Endothelial cell (in vitro differentiated cells): Measurements from ENCODE around the gene FGFBP1. TPM values are rescaled to one million over a fixed set of nuclear protein-coding genes. Genes with fewer than 3 reads are reported as not detected.

ENCODE experiments used
- DNase-seq: peaks from one replicate; pipeline ENCODE4 v3.0.0; 2021; ENCODE audit warnings: low spot score
- H3K27ac Mint-ChIP-seq: one replicate; pipeline ENCODE4 v1.8.0; 2021; ENCODE audit warnings: mixed read lengths, inconsistent platforms; ENCODE audit not compliant: unreplicated experiment
- H3K27me3 Mint-ChIP-seq: one replicate; pipeline ENCODE4 v1.8.0; 2021; ENCODE audit warnings: mild to moderate bottlenecking, moderate library complexity, mixed read lengths, inconsistent platforms; ENCODE audit not compliant: unreplicated experiment
- H3K36me3 Mint-ChIP-seq: one replicate; pipeline ENCODE4 v1.8.0; 2021; ENCODE audit warnings: mild to moderate bottlenecking, low read depth, mixed read lengths, inconsistent platforms; ENCODE audit not compliant: unreplicated experiment
- H3K4me1 Mint-ChIP-seq: one replicate; pipeline ENCODE4 v1.8.0; 2021; ENCODE audit warnings: mild to moderate bottlenecking, mixed read lengths, inconsistent platforms; ENCODE audit not compliant: unreplicated experiment
- H3K4me3 Mint-ChIP-seq: one replicate; pipeline ENCODE4 v1.8.0; 2021; ENCODE audit warnings: mild to moderate bottlenecking, mixed read lengths, inconsistent platforms; ENCODE audit not compliant: unreplicated experiment
- H3K9me3 Mint-ChIP-seq: one replicate; pipeline ENCODE4 v1.8.0; 2021; ENCODE audit warnings: mixed read lengths, inconsistent platforms; ENCODE audit not compliant: unreplicated experiment
- CTCF ChIP-seq: fragments of 200-600 bp; sonication (generic); IDR thresholded peaks from one replicate; pipeline ENCODE4 v1.5.0; 2021; ENCODE audit warnings: antibody characterized with exemption; ENCODE audit not compliant: unreplicated experiment
- total RNA-seq: library from RNA; stranded (reverse); fragmentation: NEBNext Ultra II Directional; extraction: Animal tissue kit (Norgen Biotek cat#: 25700); gene quantifications from one replicate; pipeline ENCODE4 v1.2.1, GENCODE V29; 2021; ENCODE audit not compliant: unreplicated experiment

FGFBP1 gene
- total RNA-seq, 1 donor from 2014 or later = not detected

GRCh38 chr4:15964159-15964558 is 25.6 kb upstream of the FGFBP1 start:
- Mint-ChIP-seq H3K4me1 (no peaks in the 10 kb centered on the region), H3K4me3 (no peak overlapping the region), H3K36me3 (peaks cover 5% of the 10 kb centered on the region), H3K9me3 (no peaks in the 10 kb centered on the region), H3K27me3 (peaks cover 2% of the 10 kb centered on the region), H3K27ac (no peak overlapping the region)
- peak; percentile 17 for DNase-seq
- TF ChIP-seq CTCF = no peak

DNA sequence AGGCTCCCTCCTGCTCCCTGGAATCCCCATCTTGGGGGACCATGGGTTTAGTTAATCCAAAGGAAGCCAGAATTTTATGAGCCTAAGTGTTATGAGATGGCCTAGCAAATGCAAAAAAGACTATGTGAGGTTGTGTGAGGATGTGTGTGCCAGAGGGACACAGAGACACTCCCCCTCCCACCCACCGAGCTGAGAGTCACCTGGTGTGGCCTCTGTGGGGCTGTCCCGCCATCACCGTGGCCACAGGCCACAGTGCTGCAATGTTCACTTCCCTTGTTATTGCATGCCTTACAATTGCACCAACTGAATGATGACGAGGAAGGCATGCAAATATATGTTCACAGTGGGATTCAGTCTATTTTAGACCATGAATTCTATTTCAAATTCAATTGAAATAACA is 25.0 kb upstream of the FGFBP1 start:
- Mint-ChIP-seq H3K4me3 (no peak overlapping the region), H3K9me3 (no peaks in the 10 kb centered on the region), H3K36me3 (peaks cover 5% of the 10 kb centered on the region), H3K27ac (no peak overlapping the region), H3K4me1 (no peaks in the 10 kb centered on the region), H3K27me3 (peaks cover 3% of the 10 kb centered on the region)
- TF ChIP-seq CTCF = no peak
- no peak for DNase-seq

DNA sequence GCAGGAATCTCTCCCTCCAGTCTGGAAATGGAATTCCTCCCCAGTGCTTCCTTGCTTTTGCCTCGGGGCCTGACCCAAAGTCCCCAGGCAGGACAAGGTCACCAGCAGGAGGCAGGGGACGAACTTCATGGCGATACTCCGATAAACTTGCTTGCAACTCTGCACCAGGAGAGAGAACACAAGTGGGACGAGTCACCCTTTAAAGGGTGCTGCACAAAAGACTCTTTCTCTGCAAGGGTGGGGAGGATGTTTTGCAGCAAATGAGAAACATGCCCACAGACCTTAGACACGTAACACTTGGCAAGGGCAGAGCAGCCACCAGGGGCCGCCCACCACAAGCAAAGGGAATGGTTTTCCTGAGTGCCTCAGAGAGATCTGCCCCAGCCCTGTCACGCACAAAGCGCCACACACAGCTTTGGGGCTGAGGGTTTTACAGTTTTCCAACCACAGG is 24.5 kb upstream of the FGFBP1 start, which contains the start of gene FGFBP2:
TSS of gene FGFBP2 (minus strand) at position 175 of the 451 bp plus-strand sequence. CDS start at position 129, 46 bp downstream.
- H3K36me3 Mint-ChIP-seq = peaks cover 5% of the 10 kb centered on the region
- DNase-seq = peak; percentile 64
- no peak for TF ChIP-seq CTCF
- peaks cover 4% of the 10 kb centered on the region for H3K27me3 Mint-ChIP-seq
- no peak within 1 kb of the TSS for H3K4me3 Mint-ChIP-seq
- H3K27ac Mint-ChIP-seq = no peak within 1 kb of the TSS
- H3K4me1 Mint-ChIP-seq = no peaks in the 10 kb centered on the region
- no peaks in the 10 kb centered on the region for H3K9me3 Mint-ChIP-seq

DNA sequence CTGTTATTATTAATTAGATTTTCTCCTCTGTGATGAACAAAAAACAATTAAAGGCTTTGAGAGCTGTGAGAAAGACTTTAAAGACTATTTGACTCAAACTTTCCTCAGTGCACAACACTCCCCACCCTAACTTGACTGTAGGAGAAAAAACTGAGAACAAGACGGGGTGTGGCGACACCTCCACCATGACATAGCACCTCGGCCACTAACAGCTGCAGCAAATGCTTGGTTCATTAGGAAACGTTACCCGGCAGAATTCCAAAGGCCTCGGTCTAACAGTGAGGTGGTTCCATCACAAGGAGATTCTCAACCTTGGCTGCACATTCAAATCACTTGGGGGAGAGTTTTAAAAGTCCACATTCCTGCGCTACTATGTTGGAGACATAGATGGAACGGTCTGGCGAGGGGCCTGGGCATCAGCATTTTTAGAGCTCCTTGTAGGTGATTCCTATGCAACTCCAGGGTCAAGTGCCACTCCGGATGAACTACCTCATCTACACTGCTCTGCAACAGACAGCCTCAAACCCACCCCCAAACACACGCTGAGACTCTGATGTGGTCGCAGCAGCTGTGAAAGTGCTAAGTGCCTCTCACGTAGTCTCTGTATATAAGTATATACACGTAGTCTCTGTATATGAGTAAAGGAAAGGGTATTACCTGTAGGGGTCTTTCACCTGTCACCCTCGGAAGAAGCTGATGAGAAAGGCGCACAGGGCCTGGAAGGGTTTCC is 23.4 kb upstream of the FGFBP1 start:
- Mint-ChIP-seq H3K9me3 (no peaks in the 10 kb centered on the region), H3K4me3 (no peak overlapping the region), H3K4me1 (no peaks in the 10 kb centered on the region), H3K27ac (no peak overlapping the region), H3K27me3 (peaks cover 3% of the 10 kb centered on the region), H3K36me3 (peaks cover 4% of the 10 kb centered on the region)
- DNase-seq = no peak
- TF ChIP-seq CTCF = no peak

DNA sequence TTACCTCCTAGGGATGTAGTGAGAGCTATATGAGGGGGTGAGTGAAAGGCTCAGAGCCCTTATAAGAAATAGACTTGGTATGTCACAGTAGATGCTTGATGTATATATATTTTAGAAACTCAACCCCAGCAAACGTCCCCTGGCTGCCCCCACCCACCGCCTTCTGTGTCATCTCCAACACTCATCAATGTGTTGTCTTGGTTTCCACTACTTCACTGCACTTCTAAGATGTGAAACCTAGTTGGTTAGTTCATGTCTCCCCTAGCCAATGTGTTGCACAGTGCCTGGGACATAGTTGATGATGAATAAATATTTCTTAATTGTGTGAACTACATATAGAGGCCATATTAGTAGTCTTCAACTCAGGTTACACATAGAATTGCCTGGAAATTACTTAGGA is 20.0 kb upstream of the FGFBP1 start:
- Mint-ChIP-seq H3K4me1 (no peaks in the 10 kb centered on the region), H3K27me3 (peaks cover 6% of the 10 kb centered on the region), H3K27ac (no peak overlapping the region), H3K4me3 (no peak overlapping the region), H3K36me3 (peaks cover 10% of the 10 kb centered on the region), H3K9me3 (peaks cover 5% of the 10 kb centered on the region)
- DNase-seq = no peak
- no peak for TF ChIP-seq CTCF
